PC-3 (cell line): ENCODE results near the gene SYMPK.

Experiments
- EZH2 ChIP-seq: fragments of 300-600 bp; sonication (generic); IDR thresholded peaks from one replicate; pipeline ENCODE4 v1.6.1; 2017; ENCODE audit warnings: antibody characterized with exemption, mild to moderate bottlenecking, low read length; ENCODE audit not compliant: unreplicated experiment
- EZH2phosphoT487 ChIP-seq: fragments of 300-600 bp; sonication (generic); IDR thresholded peaks from 2 replicates; pipeline ENCODE4 v1.6.1; 2018; ENCODE audit warnings: mild to moderate bottlenecking, antibody characterized with exemption, low read length, borderline replicate concordance
- TF ChIP-seq, protein P1 (sequence below): fragments of 300-600 bp; sonication (generic); conservative IDR thresholded peaks from 2 replicates; pipeline ENCODE4 v1.5.1; 2017; ENCODE audit warnings: antibody characterized with exemption, low read depth, mild to moderate bottlenecking, low read length

DNA sequence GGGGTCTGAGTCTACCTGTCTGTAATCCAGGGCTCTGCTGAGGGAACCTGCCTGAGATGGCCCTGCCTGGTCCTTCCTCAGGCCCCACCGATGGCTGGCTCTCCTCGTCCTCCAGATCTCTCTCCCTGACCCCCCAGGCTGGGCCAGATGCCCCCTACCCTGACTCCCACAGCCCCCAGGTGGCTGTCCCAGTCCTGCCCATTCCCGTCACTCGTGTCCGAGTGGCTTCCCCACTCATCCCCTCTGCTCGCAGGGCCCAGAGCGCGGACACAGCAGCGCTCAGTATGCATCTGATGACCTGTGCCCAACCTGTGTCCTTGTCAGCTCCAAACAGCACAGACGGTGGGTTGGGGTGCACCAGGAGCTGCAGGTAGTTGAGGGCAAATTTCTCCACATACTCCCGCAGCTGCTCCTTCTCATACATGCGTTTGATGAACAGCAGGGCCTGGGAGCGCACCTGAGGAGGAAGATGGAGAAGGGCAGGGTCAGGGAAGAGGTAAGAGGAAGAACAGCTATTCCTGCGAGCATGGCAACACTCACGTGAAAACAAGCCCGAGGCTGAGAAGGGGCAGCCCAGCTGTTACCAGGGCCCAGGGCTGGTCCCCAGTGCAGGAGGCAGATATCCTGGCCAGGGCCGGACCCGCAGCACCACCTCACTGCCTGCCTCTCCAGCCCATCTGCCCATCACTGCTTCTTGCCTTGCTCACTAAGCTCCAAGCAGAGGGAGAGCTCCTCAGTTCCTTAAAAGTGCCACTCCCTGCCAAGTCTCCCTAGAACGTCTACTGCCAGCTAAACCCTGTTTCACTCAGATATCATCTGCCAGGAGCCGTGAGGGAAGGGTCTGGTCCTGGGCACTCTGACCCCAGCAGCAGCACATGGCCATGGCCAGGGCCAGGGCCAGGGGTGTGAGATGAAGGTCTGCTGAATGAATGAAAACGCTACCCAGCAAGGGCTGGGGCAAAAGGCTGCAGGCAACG lies 36.7 kb downstream of the SYMPK start:
- TF ChIP-seq, protein P1, sequence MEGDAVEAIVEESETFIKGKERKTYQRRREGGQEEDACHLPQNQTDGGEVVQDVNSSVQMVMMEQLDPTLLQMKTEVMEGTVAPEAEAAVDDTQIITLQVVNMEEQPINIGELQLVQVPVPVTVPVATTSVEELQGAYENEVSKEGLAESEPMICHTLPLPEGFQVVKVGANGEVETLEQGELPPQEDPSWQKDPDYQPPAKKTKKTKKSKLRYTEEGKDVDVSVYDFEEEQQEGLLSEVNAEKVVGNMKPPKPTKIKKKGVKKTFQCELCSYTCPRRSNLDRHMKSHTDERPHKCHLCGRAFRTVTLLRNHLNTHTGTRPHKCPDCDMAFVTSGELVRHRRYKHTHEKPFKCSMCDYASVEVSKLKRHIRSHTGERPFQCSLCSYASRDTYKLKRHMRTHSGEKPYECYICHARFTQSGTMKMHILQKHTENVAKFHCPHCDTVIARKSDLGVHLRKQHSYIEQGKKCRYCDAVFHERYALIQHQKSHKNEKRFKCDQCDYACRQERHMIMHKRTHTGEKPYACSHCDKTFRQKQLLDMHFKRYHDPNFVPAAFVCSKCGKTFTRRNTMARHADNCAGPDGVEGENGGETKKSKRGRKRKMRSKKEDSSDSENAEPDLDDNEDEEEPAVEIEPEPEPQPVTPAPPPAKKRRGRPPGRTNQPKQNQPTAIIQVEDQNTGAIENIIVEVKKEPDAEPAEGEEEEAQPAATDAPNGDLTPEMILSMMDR, result no peak
- TF ChIP-seq EZH2 (no peak), EZH2phosphoT487 (no peak)
